ENCODE data around the gene SSX4B. TPM values are rescaled to one million over a fixed set of nuclear protein-coding genes. Genes with fewer than 3 reads are reported as not detected.
"Not testable (repeated sequence)": the region's sequence is repeated elsewhere in the genome, so short reads cannot be mapped to it uniquely, and the experiment has no call there.

SSX4B gene
- total and polyA plus RNA-seq, 2 donors, result not detected

DNA sequence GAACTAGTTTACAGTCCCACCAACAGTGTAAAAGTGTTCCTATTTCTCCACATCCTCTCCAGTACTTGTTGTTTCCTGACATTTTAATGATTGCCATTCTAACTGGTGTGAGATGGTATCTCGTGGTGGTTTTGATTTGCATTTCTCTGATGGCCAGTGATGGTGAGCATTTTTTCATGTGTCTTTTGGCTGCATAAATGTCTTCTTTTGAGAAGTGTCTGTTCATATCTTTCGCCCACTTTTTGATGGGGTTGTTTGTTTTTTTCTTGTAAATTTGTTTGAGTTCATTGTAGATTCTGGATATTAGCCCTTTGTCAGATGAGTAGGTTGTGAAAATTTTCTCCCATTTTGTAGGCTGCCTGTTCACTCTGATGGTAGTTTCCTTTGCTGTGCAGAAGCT is 14.8 kb downstream of the SSX4B start:
- DNase-seq (ENCODE audit: extremely low spot score); H3K4me3 ChIP-seq (ENCODE audit: low read depth, low read length); H3K27ac ChIP-seq (ENCODE audit: low read depth); H3K36me3 ChIP-seq (ENCODE audit: insufficient read depth); H3K4me1 ChIP-seq (ENCODE audit: insufficient read depth): not testable (repeated sequence)
- WGBS, result 96% methylated on average over 1 of the region's 2 CpGs

DNA sequence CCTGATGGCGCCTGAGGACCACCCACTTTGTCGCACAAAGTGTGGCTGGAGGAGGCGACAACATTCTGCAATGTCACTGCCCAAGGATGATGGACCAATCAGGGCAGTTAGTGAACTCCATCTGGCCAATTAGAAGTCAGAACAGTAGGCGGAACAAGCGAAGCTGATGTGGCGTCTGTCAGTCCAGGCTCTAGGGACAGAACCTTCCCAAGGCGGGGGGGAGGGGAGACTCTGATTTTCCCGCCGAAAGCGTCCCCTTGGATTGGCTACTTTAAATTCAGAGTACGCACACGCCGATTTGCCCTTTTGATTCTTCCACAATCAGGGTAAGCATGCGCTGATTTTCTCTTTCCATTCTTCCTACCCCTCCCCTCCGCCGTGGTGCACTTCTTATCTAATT is 28.5 kb downstream of the SSX4B start, which contains the start of gene SSX4:
Gene SSX4, plus strand, starts transcription at position 301 of the 400 bp plus-strand sequence. CDS start 515 bp downstream, outside the sequence.
- not testable (repeated sequence) for DNase-seq (ENCODE audit: extremely low spot score); H3K36me3 ChIP-seq (ENCODE audit: insufficient read depth); H3K4me1 ChIP-seq (ENCODE audit: insufficient read depth); H3K4me3 ChIP-seq (ENCODE audit: low read depth, low read length); H3K27ac ChIP-seq (ENCODE audit: low read depth)
- WGBS, result no CpG with 5 or more reads among the region's 16 CpGs

DNA sequence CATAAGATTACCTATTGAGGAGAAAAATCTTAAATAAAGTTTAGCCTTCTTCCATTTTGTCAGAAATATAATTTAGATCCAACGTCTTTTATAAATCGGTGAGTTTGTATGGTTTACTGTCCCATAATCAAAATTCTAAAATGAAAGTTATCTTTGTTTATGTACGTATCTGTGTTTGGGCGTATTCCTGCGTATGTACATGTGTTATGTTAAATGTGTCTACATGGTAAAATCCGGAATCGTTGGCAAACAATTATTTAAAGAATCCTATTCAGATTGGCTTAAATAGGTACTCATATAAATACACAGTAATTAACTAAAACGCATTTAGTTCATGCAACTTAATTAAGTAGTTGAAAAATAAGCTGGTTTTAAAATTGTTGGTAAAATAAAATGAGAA is 41.4 kb downstream of the SSX4B start:
- not testable (repeated sequence) for DNase-seq (ENCODE audit: extremely low spot score); H3K36me3 ChIP-seq (ENCODE audit: insufficient read depth); H3K27ac ChIP-seq (ENCODE audit: low read depth); H3K4me1 ChIP-seq (ENCODE audit: insufficient read depth); H3K4me3 ChIP-seq (ENCODE audit: low read depth, low read length)
- no CpG with 5 or more reads among the region's 8 CpGs for WGBS

DNA sequence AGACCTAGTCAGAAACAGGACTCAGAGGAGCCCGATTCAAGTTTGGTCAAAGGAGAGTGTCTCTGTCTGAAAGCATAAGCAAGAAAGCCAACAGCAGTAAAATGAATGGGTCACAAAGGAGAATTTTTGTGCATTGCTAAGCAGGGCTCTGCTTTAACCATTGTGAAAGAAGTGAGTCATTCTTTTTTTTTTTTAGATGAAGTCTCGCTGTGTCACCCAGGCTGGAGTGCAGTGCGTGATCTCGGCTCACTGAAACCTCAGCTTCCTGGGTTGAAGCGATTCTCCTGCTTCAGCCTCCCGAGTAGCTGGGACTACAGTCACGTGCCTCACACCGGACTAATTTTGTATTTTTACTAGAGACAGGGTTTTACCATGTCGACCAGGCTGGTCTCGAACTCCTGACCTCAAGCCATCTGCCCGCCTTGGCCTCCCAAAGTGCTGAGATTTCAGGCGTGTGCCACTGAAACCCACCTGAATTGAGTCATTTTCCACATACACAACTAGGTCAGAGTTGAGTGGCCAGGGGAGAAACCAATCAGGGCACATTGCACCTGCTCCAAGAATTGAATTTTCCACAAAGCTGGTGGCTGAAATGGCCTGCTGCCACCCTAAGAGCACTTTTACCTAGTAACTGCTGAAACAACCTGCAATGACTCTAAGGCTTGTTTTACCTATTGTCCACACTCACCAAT is 43.9 kb downstream of the SSX4B start:
- not testable (repeated sequence) for DNase-seq (ENCODE audit: extremely low spot score); H3K4me3 ChIP-seq (ENCODE audit: low read depth, low read length); H3K27ac ChIP-seq (ENCODE audit: low read depth); H3K4me1 ChIP-seq (ENCODE audit: insufficient read depth); H3K36me3 ChIP-seq (ENCODE audit: insufficient read depth)
- no CpG with 5 or more reads among the region's 12 CpGs for WGBS

DNA sequence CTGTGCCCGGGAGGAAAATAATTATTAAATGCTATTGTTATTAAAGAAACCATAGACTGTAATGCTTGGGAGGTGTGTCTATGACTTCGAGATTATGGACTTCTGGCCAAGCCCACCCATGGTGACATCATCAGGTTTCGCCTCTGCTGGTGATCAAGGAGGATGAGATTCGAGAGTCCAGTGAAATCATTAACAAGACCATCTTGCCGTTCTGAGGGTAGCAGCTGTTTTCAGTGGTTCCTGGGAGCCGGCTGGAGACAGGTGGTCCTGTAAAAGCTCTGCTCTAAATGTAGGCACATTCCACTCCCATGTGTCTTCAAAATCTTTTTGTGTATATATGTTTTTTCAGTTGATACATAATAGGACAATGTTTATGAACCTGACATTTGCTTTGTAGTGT is 52.5 kb downstream of the SSX4B start:
- H3K36me3 ChIP-seq (ENCODE audit: insufficient read depth); DNase-seq (ENCODE audit: extremely low spot score); H3K27ac ChIP-seq (ENCODE audit: low read depth); H3K4me3 ChIP-seq (ENCODE audit: low read depth, low read length); H3K4me1 ChIP-seq (ENCODE audit: insufficient read depth): not testable (repeated sequence)
- WGBS, result 53% methylated on average over 6 of the region's 6 CpGs

DNA sequence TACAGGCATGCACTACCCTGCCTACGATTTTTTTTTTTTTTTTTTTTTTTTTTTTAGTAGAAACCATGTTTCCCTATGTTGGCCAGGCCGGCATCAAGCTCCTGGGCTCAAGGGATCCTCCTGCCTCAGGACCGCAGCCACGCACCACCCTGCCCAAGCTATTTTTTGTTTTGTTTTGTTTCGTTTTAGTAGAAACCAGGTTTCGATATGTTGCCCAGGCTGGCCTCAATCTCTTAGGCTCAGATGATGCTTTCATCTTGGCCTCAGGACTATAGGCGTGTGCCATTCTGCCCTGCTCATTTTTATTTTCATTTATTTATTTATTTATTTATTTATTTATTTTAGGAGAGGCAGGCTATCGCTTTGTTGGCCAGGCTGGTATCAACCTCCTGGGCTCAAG is 54.1 kb downstream of the SSX4B start:
- Histone ChIP-seq H3K4me3 (ENCODE audit: low read depth, low read length) (no peak overlapping the region), H3K27ac (ENCODE audit: low read depth) (no peak overlapping the region), H3K4me1 (ENCODE audit: insufficient read depth) (no peaks in the 10 kb centered on the region), H3K36me3 (ENCODE audit: insufficient read depth) (no peaks in the 10 kb centered on the region)
- no peak for DNase-seq (ENCODE audit: extremely low spot score)
- 96% methylated on average over 7 of the region's 8 CpGs for WGBS

DNA sequence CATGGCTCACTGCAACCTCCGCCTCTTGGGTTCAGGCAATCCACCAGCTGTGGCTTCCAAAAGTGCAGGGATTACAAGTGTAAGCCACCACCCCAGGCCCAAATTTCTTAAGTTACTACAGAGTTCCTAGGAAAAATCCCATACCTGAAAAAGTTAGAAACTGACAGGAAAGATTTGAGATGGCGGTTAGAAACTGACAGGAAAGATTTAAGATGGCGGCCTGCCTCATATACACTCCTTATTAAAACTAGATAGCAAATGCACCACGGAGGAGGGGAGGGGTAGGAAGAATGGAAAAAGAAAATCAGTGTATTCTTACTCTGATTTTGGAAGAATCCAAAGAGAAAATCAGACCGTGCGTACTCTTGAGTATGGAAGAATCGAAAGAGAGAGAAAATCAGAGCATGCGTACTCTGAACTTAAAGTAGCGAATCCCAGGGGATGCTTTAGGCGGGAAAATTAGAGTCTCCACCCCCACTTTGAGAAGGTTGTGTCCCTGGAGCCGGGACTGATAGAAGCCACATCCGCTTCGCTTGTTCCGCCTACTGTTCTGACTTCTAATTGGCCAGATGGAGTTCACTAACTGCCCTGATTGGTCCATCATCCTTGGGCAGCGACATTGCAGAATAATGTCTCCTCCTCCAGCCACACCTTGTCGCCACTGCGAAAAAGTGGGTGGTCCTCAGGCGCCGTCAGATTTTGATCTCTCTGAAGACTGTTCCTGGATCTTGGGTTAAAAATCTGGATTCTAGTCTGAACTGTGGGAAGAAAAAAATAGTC is 55.3 kb downstream of the SSX4B start, which contains the start of gene SSX3:
Gene SSX3, minus strand, starts transcription at position 389 of the 780 bp plus-strand sequence. CDS start 1,454 bp downstream, outside the sequence.
- H3K4me3 ChIP-seq (ENCODE audit: low read depth, low read length); DNase-seq (ENCODE audit: extremely low spot score); H3K27ac ChIP-seq (ENCODE audit: low read depth); H3K36me3 ChIP-seq (ENCODE audit: insufficient read depth); H3K4me1 ChIP-seq (ENCODE audit: insufficient read depth): not testable (repeated sequence)
- 95% methylated on average over 19 of the region's 19 CpGs for WGBS

Small RNA genes lying within 50 kb of the gene (small RNA-seq; reads per million reads assigned to genes)
- gene AL606490.4 (not detected), gene AL606490.7 (not detected)

Other genes starting within 250 kb of the SSX4B start
- not detected for gene SSX5, start 215.2 kb downstream of the SSX4B start, total RNA-seq
- not detected for gene SSX5, start 215.2 kb downstream of the SSX4B start, polyA plus RNA-seq
- gene SSX1, start 156.6 kb downstream of the SSX4B start, total RNA-seq, result not detected
- not detected for gene SSX1, start 156.6 kb downstream of the SSX4B start, polyA plus RNA-seq
- not detected for gene SSX3, start 55.3 kb downstream of the SSX4B start, total RNA-seq
- not detected for gene SSX3, start 55.3 kb downstream of the SSX4B start, polyA plus RNA-seq
- gene SSX4, start 28.4 kb downstream of the SSX4B start, total RNA-seq, result not detected
- gene SSX4, start 28.4 kb downstream of the SSX4B start, polyA plus RNA-seq, result not detected
- gene SLC38A5, start 58.3 kb upstream of the SSX4B start, total RNA-seq, result 12.8 TPM
- 5.8 TPM for gene SLC38A5, start 58.3 kb upstream of the SSX4B start, polyA plus RNA-seq
- 21.8 TPM for gene FTSJ1, start 64.2 kb upstream of the SSX4B start, total RNA-seq
- 28.2 TPM for gene FTSJ1, start 64.2 kb upstream of the SSX4B start, polyA plus RNA-seq
- 2.7 TPM for gene PORCN, start 97.0 kb upstream of the SSX4B start, total RNA-seq
- 19.0 TPM for gene PORCN, start 97.0 kb upstream of the SSX4B start, polyA plus RNA-seq
- 19.2 TPM for gene EBP, start 109.8 kb upstream of the SSX4B start, total RNA-seq
- 34.4 TPM for gene EBP, start 109.8 kb upstream of the SSX4B start, polyA plus RNA-seq
- 3.7 TPM for gene TBC1D25, start 127.8 kb upstream of the SSX4B start, total RNA-seq
- gene TBC1D25, start 127.8 kb upstream of the SSX4B start, polyA plus RNA-seq, result 14.7 TPM
- gene RBM3, start 162.5 kb upstream of the SSX4B start, total RNA-seq, result 198 TPM
- gene RBM3, start 162.5 kb upstream of the SSX4B start, polyA plus RNA-seq, result 205 TPM
- gene WDR13, start 185.5 kb upstream of the SSX4B start, total RNA-seq, result 55.0 TPM
- 134 TPM for gene WDR13, start 185.5 kb upstream of the SSX4B start, polyA plus RNA-seq